AG09309 (cell line): Measurements from ENCODE around the gene ZBTB46.

Experiments
- DNase-seq: peaks from one replicate; pipeline ENCODE4 v3.0.0-alpha.2; 2010; ENCODE audit warnings: low read depth
- H3K4me3 ChIP-seq: 2 replicates; pipeline ENCODE4 v1.5.1; 2011; ENCODE audit warnings: mild to moderate bottlenecking, low read depth, low read length, moderate library complexity; ENCODE audit not compliant: control insufficient read depth
- CTCF ChIP-seq: IDR thresholded peaks from 2 replicates; pipeline ENCODE4 v1.5.1; 2011; ENCODE audit warnings: mild to moderate bottlenecking, low read depth, low read length, inconsistent platforms; ENCODE audit not compliant: insufficient read depth, control insufficient read depth; ENCODE audit errors: missing control alignments

ZBTB46 gene

GRCh38 chr20:63843778-63844177 lies 12.7 kb upstream of the ZBTB46 start:
- no peak overlapping the region for H3K4me3 ChIP-seq
- DNase-seq = no peak
- no peak for TF ChIP-seq CTCF

GRCh38 chr20:63843222-63843621 lies 12.2 kb upstream of the ZBTB46 start:
- H3K4me3 ChIP-seq = no peak overlapping the region
- DNase-seq = no peak
- TF ChIP-seq CTCF = no peak

- no peak for TF ChIP-seq CTCF
- no peak overlapping the region for H3K4me3 ChIP-seq
- no peak for DNase-seq
These were observed 11.2 kb upstream of the ZBTB46 start for GRCh38 chr20:63842258-63842657.

GRCh38 chr20:63840405-63840828 lies 9.4 kb upstream of the ZBTB46 start:
- no peak for TF ChIP-seq CTCF
- H3K4me3 ChIP-seq = no peak overlapping the region
- no peak for DNase-seq

- DNase-seq = no peak
- H3K4me3 ChIP-seq = no peak overlapping the region
- TF ChIP-seq CTCF = no peak
These were observed 8.6 kb upstream of the ZBTB46 start for GRCh38 chr20:63839620-63840019.

GRCh38 chr20:63837479-63837878 lies 6.4 kb upstream of the ZBTB46 start:
- no peak for DNase-seq
- TF ChIP-seq CTCF = no peak
- no peak overlapping the region for H3K4me3 ChIP-seq

GRCh38 chr20:63836458-63837344 lies 5.6 kb upstream of the ZBTB46 start:
- DNase-seq = no peak
- H3K4me3 ChIP-seq = no peak overlapping the region
- no peak for TF ChIP-seq CTCF
